Right atrium auricular region (tissue), 2 donors: ENCODE data around the gene CTH. TPM values are rescaled to one million over a fixed set of nuclear protein-coding genes. Genes with fewer than 3 reads are reported as not detected.
"Not testable (repeated sequence)": the region's sequence is repeated elsewhere in the genome, so short reads cannot be mapped to it uniquely, and the experiment has no call there.

ENCODE experiments used
- DNase-seq: peaks from one replicate; pipeline ENCODE4 v3.0.0-alpha.2; 2019; ENCODE audit warnings: low spot score
- H3K27ac ChIP-seq, 2 donors: fragments of 200-600 bp; sonication (generic); 1 replicate in 1 of 2; 2 replicates in 1 of 2; pipeline ENCODE4 v1.5.1; 2016 to 2019
- H3K27me3 ChIP-seq, 2 donors: fragments of 200-600 bp; sonication (generic); one replicate each; pipeline versions ENCODE4 v1.5.1 to v1.6.0; 2017 to 2019
- H3K36me3 ChIP-seq: fragments of 200-600 bp; sonication (generic); one replicate; pipeline ENCODE4 v1.5.1; 2016
- H3K4me1 ChIP-seq, 2 donors: fragments of 200-600 bp; sonication (generic); one replicate each; pipeline versions ENCODE4 v1.5.1 to v1.6.0; 2017 to 2019
- H3K4me3 ChIP-seq, 2 donors: fragments of 200-600 bp; sonication (generic); 1 replicate in 1 of 2; 2 replicates in 1 of 2; pipeline ENCODE4 v1.5.1; 2017 to 2019; ENCODE audit warnings: mild to moderate bottlenecking in 1 of 2, moderate library complexity in 1 of 2
- H3K9me3 ChIP-seq, 2 donors: fragments of 200-600 bp; sonication (generic); one replicate each; pipeline ENCODE4 v1.5.1; 2019
- total RNA-seq, 2 donors: library from RNA; depleted of rRNA; stranded (reverse); fragments of >200 nt; gene quantifications; one replicate each; pipeline ENCODE4 v1.1.0, GENCODE V29; 2016
- TF ChIP-seq, protein P1 (sequence below), 2 donors: fragments of 200-600 bp; sonication (generic); IDR thresholded peaks; one replicate each; pipeline ENCODE4 v1.5.1; 2019; ENCODE audit warnings: antibody characterized with exemption in 2 of 2

CTH gene
- 1 to 10 TPM; 1.0 to 1.6 TPM for total RNA-seq

DNA sequence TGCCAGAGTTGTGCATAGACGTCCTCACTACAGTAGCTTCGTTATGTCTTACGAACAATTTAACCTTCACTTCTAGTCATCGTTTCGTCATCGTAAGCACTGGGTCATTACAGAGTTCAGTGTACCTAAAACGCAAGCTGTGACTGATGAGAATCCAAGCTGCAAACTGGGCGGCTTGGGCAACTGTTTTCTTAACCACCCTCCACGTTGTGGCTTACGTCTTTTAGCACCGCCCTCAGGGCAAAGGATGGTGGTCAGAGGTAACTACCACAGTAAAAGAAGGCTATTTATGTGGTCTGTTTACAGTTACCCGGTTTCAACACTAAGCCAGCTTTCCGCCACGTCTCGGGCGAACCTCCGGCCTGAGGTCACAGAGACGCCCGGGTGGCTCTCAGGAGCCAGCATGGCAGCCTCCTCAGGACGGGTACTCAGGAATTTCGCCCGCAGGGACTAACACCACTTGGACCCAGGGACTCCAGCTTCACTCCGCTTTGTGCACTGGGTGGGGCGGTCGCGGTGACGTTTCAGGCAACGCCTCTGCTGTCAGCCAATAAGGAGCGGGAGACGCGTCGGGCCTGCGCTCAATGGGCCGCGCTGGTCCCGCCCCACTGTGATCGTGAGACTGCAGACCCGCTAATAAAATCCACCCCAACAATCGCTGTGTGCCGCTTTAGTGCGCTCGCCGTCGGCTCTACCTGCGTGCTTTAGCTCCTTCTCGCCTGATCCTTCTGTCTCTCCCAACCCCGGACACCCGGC is at the start of gene CTH:
TSS of gene CTH (plus strand) at position 665 of the 756 bp plus-strand sequence. CDS start 148 bp downstream, outside the sequence.
- H3K36me3 ChIP-seq = no peaks in the 10 kb centered on the region
- peak; percentile 99 for DNase-seq
- TF ChIP-seq, protein P1, sequence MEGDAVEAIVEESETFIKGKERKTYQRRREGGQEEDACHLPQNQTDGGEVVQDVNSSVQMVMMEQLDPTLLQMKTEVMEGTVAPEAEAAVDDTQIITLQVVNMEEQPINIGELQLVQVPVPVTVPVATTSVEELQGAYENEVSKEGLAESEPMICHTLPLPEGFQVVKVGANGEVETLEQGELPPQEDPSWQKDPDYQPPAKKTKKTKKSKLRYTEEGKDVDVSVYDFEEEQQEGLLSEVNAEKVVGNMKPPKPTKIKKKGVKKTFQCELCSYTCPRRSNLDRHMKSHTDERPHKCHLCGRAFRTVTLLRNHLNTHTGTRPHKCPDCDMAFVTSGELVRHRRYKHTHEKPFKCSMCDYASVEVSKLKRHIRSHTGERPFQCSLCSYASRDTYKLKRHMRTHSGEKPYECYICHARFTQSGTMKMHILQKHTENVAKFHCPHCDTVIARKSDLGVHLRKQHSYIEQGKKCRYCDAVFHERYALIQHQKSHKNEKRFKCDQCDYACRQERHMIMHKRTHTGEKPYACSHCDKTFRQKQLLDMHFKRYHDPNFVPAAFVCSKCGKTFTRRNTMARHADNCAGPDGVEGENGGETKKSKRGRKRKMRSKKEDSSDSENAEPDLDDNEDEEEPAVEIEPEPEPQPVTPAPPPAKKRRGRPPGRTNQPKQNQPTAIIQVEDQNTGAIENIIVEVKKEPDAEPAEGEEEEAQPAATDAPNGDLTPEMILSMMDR (IDR thresholded peaks at IDR 0.05) = peak in 1 of 2 donors; percentile 11
- H3K9me3 ChIP-seq = no peaks in the 10 kb centered on the region
- no peaks in the 10 kb centered on the region for H3K27me3 ChIP-seq
- H3K4me3 ChIP-seq = peak within 1 kb of the TSS; percentile 66 to 70
- H3K27ac ChIP-seq = peak within 1 kb of the TSS; percentile 93 to 95
- peaks cover 0 to 21% of the 10 kb centered on the region in 2 donors for H3K4me1 ChIP-seq

DNA sequence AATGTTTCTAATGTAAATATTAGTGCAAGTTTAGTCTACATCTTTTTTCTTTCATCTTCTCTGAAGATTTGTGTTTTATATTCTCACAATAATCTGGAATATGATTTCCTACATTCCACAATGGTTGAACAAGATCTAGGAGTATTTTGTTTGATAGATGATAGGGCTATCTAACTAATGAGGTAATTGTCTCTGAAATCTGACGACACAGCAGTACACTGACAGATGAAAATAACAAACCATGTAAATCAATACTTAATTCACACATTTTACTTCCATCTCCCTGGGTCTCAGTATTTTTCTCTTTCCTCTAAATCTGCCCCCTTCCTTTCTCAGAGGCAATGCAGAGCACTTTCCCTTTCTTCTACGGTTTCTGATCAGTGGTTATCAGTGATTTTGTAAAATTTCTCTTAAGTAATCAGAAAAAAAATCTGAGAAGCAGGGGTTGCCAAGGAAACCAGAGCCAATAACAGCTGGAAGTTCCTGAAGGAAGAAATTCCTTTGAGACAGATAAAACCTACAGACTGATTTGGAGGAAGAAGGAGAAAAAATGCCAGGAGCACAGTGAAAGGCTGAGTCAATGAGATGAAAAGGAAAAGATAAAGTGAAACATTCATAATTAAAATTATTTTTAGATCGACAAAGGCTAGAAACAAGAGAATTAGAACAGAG is 49.2 kb upstream of the CTH start:
- TF ChIP-seq, protein P1 (IDR thresholded peaks at IDR 0.05) = no peak
- Histone ChIP-seq H3K4me1 (peaks cover 0 to 5% of the 10 kb centered on the region in 2 donors), H3K9me3 (no peaks in the 10 kb centered on the region), H3K27me3 (no peaks in the 10 kb centered on the region), H3K4me3 (no peak overlapping the region), H3K27ac (no peak overlapping the region), H3K36me3 (no peaks in the 10 kb centered on the region)
- no peak for DNase-seq

DNA sequence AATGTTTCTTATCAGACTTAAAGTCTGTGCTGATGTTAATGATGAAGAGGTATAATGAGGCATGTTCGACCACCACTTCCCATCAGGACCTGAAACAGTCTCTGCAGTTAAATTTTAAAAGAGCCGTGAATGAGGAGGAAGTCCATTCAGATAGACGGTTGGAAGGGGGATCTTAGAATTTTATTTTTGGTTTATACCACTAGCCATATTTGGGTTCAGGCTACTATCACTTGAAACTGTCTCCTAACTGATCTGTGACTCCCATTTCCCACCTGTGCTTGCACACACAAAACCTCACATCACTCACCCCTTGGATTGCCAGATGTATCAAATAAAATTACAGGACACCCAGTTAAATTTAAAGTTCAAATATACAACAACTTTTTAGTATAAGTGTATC is 46.6 kb upstream of the CTH start:
- TF ChIP-seq, protein P1 (IDR thresholded peaks at IDR 0.05) = no peak
- H3K27me3 ChIP-seq = no peaks in the 10 kb centered on the region
- no peaks in the 10 kb centered on the region for H3K36me3 ChIP-seq
- H3K4me3 ChIP-seq = no peak overlapping the region
- no peaks in the 10 kb centered on the region for H3K9me3 ChIP-seq
- H3K27ac ChIP-seq = no peak overlapping the region
- peaks cover 0 to 5% of the 10 kb centered on the region in 2 donors for H3K4me1 ChIP-seq
- no peak for DNase-seq

DNA sequence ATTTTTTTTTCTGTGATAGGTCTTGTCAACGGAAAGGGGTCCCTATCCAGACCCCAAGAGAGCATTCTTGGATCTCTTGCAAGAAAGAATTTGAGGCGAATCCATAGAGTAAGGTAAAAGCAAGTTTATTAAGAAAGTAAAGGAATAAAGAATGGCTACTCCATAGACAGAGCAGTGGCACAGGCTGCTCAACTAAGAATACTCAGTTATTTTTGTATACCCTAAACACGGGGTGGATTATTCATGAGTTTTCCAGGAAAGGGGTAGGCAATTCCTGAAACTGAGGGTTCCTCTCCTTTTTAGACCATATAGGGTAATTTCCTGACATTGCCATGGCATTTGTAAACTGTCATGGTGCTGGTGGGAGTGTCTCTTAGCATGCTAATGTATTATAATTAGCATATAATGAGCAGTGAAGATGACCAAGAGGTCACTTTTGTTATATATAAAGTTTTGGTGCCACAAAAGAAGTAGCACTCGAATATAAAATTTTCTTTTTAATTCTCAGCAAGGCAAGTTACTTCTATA is 44.6 kb upstream of the CTH start:
- H3K27me3 ChIP-seq = not testable (repeated sequence)

DNA sequence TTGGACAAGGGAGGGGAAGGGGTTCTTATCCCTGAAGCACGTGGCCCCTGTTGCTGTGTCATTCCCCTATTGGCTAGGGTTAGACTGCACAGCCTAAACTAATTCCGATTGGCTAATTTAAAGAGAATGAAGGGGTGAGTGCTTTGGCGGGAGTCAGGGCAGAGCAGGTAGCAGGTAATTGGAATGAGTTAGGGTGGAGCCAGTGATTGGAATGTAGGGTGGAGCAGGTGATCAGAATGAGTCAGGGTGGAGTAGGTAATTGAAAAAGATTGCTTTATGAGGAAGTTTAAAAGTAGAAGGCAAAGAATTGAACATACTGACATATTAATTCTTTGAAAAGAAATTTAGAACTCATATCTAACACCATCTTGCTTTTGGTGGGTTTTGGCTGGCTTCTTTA is 44.1 kb upstream of the CTH start:
- not testable (repeated sequence) for DNase-seq

More for the DNA sequence above, 44.6 kb upstream of the CTH start:
- H3K27ac ChIP-seq, DNase-seq, H3K9me3 ChIP-seq, H3K36me3 ChIP-seq, H3K4me1 ChIP-seq, H3K4me3 ChIP-seq: not testable (repeated sequence)

DNA sequence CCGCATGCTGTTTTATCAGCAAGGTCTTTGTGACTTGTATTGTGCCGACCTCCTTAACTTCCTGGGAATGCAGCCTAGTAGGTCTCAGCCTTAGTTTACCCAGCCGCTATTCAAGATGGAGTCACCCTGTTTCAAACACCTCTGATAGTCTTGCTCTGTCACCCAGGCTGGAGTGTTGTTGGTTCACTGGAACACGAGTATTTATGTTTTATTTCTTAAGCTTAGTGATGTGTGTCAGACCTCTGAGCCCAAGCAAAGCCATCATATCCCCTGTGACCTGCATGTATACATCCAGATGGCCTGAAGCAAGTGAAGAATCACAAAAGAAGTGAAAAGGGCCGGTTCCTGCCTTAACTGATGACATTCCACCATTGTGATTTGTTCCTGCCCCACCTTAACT is 43.7 kb upstream of the CTH start:
- H3K27me3 ChIP-seq, H3K36me3 ChIP-seq, H3K4me1 ChIP-seq, DNase-seq, H3K4me3 ChIP-seq, H3K27ac ChIP-seq, H3K9me3 ChIP-seq: not testable (repeated sequence)

More for the DNA sequence above, 44.1 kb upstream of the CTH start:
- H3K27ac ChIP-seq, H3K4me1 ChIP-seq, H3K27me3 ChIP-seq, H3K4me3 ChIP-seq, H3K36me3 ChIP-seq, H3K9me3 ChIP-seq: not testable (repeated sequence)

DNA sequence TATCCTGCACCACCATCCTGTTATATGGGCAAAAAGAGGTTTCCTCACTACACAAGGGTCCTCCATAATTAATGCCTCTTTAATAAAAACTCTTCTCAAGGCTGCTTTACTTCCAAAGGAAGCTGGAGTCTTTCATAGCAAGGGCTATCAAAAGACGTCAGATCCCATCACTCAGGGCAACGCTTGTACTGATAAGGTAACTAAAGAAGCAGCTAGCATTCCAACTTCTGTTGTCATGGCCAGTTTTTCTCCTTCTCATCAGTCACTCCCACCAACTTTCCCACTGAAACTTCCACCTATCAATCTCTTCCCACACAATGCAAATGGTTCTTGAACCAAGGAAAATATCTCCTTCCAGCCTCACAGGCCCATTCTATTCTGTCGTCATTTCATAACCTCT is 39.5 kb upstream of the CTH start:
- not testable (repeated sequence) for DNase-seq, H3K4me3 ChIP-seq, H3K9me3 ChIP-seq, H3K27me3 ChIP-seq, H3K36me3 ChIP-seq, H3K27ac ChIP-seq, H3K4me1 ChIP-seq
